OCI-LY7 (cell line): Measurements from ENCODE around the gene TMIGD3. TPM values are rescaled to one million over a fixed set of nuclear protein-coding genes. Genes with fewer than 3 reads are reported as not detected.

ENCODE experiments used
- BruUV-seq: library from RNA; stranded (reverse); fragments of 400-500 nt; replicated peaks from 2 replicates; lab custom pipeline; 2021; lab: Mats Ljungman, UMichigan
- CTCF ChIA-PET: fragments of 300-600 bp; sonication (Branson Sonifier 250); formaldehyde crosslinking; loops from one replicate; lab custom pipeline; 2022; ENCODE audit warnings: antibody characterized with exemption; ENCODE audit not compliant: unreplicated experiment; lab: Charles Lee
- POLR2A ChIA-PET: fragments of 300-600 bp; sonication (Branson Sonifier 250); formaldehyde crosslinking; loops from one replicate; lab custom pipeline; 2022; ENCODE audit warnings: antibody characterized with exemption; lab: Charles Lee
- DNase-seq: peaks from one replicate; pipeline ENCODE4 v3.0.0-alpha.2; 2015; ENCODE audit warnings: low spot score
- H2AFZ ChIP-seq: fragments of 200-600 bp; sonication (generic), shearing (Covaris generic); 2 replicates; pipeline ENCODE4 v1.6.1; 2014; ENCODE audit warnings: mild to moderate bottlenecking, antibody characterized with exemption, low read length, moderate library complexity
- H3K27ac ChIP-seq: fragments of 200-600 bp; sonication (generic); 2 replicates; pipeline ENCODE4 v1.5.1; 2014; ENCODE audit warnings: mixed run types, low read depth, mild to moderate bottlenecking, moderate library complexity, low read length, inconsistent platforms; ENCODE audit not compliant: poor library complexity, severe bottlenecking
- H3K36me3 ChIP-seq: fragments of 200-600 bp; sonication (generic); 2 replicates; pipeline ENCODE4 v1.6.1; 2014; ENCODE audit warnings: mild to moderate bottlenecking, antibody characterized with exemption, low read length, moderate library complexity, mixed read lengths; ENCODE audit not compliant: insufficient read depth
- H3K4me1 ChIP-seq: fragments of 200-600 bp; sonication (generic); 2 replicates; pipeline ENCODE4 v1.5.1; 2014; ENCODE audit warnings: mild to moderate bottlenecking, low read length; ENCODE audit not compliant: insufficient read depth, poor library complexity, severe bottlenecking
- H3K4me2 ChIP-seq: fragments of 200-600 bp; sonication (generic); 2 replicates; pipeline ENCODE4 v1.6.1; 2014; ENCODE audit warnings: mild to moderate bottlenecking, low read length
- H3K4me3 ChIP-seq: fragments of 200-600 bp; sonication (generic); 2 replicates; pipeline ENCODE4 v1.5.1; 2014; ENCODE audit warnings: mild to moderate bottlenecking, low read depth, low read length; ENCODE audit not compliant: poor library complexity, severe bottlenecking
- H3K79me2 ChIP-seq: fragments of 200-600 bp; sonication (generic); 2 replicates; pipeline ENCODE4 v1.6.1; 2016; ENCODE audit warnings: low read depth, mild to moderate bottlenecking, low read length, moderate library complexity, mixed read lengths; ENCODE audit not compliant: insufficient read depth
- H3K9me2 ChIP-seq: fragments of 200-600 bp; sonication (generic); 2 replicates; pipeline ENCODE4 v1.6.1; 2016; ENCODE audit warnings: mild to moderate bottlenecking, low read length, mixed read lengths; ENCODE audit not compliant: insufficient read depth
- H3K9me3 ChIP-seq: fragments of 200-600 bp; sonication (generic); 2 replicates; pipeline ENCODE4 v1.6.1; 2014; ENCODE audit warnings: mild to moderate bottlenecking, mixed run types, low read length, mixed read lengths
- H4K20me1 ChIP-seq: fragments of 200-600 bp; sonication (generic); 2 replicates; pipeline ENCODE4 v1.6.1; 2014; ENCODE audit warnings: mild to moderate bottlenecking, antibody characterized with exemption, low read length, moderate library complexity, mixed read lengths; ENCODE audit not compliant: insufficient read depth
- EZH2phosphoT487 ChIP-seq: fragments of 200-600 bp; sonication (generic); IDR thresholded peaks from 2 replicates; pipeline ENCODE4 v1.6.1; 2018; ENCODE audit warnings: low read depth, borderline replicate concordance, mild to moderate bottlenecking, mixed run types, antibody characterized with exemption, low read length, moderate library complexity, mixed read lengths
- intact Hi-C: fragments of 100-400 bp; cut with micrococcal nuclease; formaldehyde crosslinking; loops from one replicate; pipeline ENCODE4 v1.10.0; 2022; ENCODE audit not compliant: unreplicated experiment
- total RNA-seq, 2 experiments: library from RNA; depleted of rRNA in 1 of 2; stranded (reverse); fragments of >200 nt in 1 of 2; shearing (Covaris generic) in 1 of 2; gene quantifications; 2 replicates each; pipeline ENCODE4 v1.2.3, GENCODE V29; 2014 to 2022
- TF ChIP-seq, protein P1 (sequence below): fragments of 200-600 bp; sonication (generic); conservative IDR thresholded peaks from 2 replicates; pipeline ENCODE4 v1.5.1; 2014; ENCODE audit warnings: mild to moderate bottlenecking, antibody characterized with exemption, low read length, moderate library complexity, mixed read lengths

TMIGD3 gene
- total RNA-seq, 2 experiments from 2014 or later: not detected

DNA sequence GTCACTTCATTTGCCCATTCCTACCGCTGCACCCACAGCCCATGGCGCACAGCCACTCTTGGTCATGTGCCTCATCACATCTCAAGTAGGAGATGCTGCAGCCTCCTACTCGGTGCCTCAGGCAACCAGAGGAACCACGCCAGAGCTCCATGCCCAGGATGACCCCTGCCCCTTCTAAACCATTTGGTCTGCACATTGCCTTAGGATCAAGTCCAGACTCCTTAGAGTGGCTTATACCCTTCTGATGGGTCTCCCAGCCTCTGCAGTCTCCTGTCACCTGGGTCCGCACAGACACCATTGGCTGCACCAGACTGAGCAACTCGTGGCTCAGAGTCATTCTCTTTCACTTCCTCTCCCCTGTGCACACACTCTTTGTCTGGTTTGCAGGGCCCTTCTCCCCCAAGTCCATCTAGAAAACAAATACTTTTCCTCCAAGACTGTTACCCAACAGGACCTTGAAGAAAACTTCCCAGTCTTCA lies 2.2 kb upstream of the TMIGD3 start:
- H4K20me1 ChIP-seq: no peaks in the 10 kb centered on the region
- intact Hi-C loops: loop anchor here (2.0 to 5.0 kb wide), 6 partner anchors 29 to 373 kb away; partner anchors contain the start of genes ATP5PB, INKA2 and WDR77
- H3K4me2 ChIP-seq: peak overlapping the region; percentile 74
- ChIA-PET CTCF (no interaction called here), POLR2A (interaction anchor here (0.5 to 3.5 kb wide), 9 partner anchors 11 to 120 kb away, joined by 3 to 27 read pairs (median 14); partner anchors contain the start of gene RAP1A)
- no TSS peak for BruUV-seq
- H3K4me3 ChIP-seq: peak overlapping the region; percentile 33
- H3K36me3 ChIP-seq: no peaks in the 10 kb centered on the region
- H3K79me2 ChIP-seq: no peaks in the 10 kb centered on the region
- peak overlapping the region; percentile 97 for H3K27ac ChIP-seq
- H3K9me3 ChIP-seq: no peaks in the 10 kb centered on the region
- H2AFZ ChIP-seq: peak overlapping the region; percentile 78
- peaks cover 72% of the 10 kb centered on the region for H3K4me1 ChIP-seq
- no peaks in the 10 kb centered on the region for H3K9me2 ChIP-seq
- DNase-seq: peak; percentile 88
- TF ChIP-seq, protein P1, sequence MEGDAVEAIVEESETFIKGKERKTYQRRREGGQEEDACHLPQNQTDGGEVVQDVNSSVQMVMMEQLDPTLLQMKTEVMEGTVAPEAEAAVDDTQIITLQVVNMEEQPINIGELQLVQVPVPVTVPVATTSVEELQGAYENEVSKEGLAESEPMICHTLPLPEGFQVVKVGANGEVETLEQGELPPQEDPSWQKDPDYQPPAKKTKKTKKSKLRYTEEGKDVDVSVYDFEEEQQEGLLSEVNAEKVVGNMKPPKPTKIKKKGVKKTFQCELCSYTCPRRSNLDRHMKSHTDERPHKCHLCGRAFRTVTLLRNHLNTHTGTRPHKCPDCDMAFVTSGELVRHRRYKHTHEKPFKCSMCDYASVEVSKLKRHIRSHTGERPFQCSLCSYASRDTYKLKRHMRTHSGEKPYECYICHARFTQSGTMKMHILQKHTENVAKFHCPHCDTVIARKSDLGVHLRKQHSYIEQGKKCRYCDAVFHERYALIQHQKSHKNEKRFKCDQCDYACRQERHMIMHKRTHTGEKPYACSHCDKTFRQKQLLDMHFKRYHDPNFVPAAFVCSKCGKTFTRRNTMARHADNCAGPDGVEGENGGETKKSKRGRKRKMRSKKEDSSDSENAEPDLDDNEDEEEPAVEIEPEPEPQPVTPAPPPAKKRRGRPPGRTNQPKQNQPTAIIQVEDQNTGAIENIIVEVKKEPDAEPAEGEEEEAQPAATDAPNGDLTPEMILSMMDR: no peak
- no peak for TF ChIP-seq EZH2phosphoT487

DNA sequence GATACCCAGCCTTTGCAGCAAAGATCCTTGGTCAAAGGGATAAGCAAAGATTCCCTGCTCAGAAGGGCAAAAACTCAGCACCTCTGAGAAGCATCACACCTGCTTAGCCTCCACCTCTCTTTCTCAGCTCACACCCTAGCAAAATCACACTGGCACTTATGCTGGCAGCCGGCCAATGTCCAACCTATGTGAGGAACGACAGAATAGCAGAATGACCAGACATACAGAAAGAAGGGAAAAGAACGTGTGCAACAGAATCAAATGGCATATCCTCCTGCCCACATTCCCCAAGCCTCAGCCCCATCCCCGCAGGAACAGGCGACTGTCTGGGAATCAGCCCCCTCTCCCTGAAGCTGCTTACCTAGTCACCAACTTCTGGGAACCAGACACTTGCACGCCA lies 664 bp upstream of the TMIGD3 start:
- no peak for DNase-seq
- no peaks in the 10 kb centered on the region for H3K36me3 ChIP-seq
- peak overlapping the region; percentile 13 for H3K4me3 ChIP-seq
- ChIA-PET CTCF (interaction anchor here (0.6 to 0.8 kb wide), 2 partner anchors 22 to 245 kb away, joined by 3 to 4 read pairs; no protein-coding TSS in a partner anchor), POLR2A (interaction anchor here (0.5 to 2.1 kb wide), 7 partner anchors 12 to 365 kb away, joined by 3 to 8 read pairs (median 5); partner anchors contain the start of gene DRAM2)
- peak overlapping the region; percentile 57 for H3K27ac ChIP-seq
- H3K9me3 ChIP-seq: no peaks in the 10 kb centered on the region
- H3K4me2 ChIP-seq: peak overlapping the region; percentile 74
- TF ChIP-seq EZH2phosphoT487: no peak
- TF ChIP-seq, protein P1: no peak
- no peaks in the 10 kb centered on the region for H3K9me2 ChIP-seq
- no peaks in the 10 kb centered on the region for H4K20me1 ChIP-seq
- BruUV-seq: no TSS peak
- no peaks in the 10 kb centered on the region for H3K79me2 ChIP-seq
- intact Hi-C loops: no loop called here
- peak overlapping the region; percentile 95 for H2AFZ ChIP-seq
- H3K4me1 ChIP-seq: peaks cover 63% of the 10 kb centered on the region

DNA sequence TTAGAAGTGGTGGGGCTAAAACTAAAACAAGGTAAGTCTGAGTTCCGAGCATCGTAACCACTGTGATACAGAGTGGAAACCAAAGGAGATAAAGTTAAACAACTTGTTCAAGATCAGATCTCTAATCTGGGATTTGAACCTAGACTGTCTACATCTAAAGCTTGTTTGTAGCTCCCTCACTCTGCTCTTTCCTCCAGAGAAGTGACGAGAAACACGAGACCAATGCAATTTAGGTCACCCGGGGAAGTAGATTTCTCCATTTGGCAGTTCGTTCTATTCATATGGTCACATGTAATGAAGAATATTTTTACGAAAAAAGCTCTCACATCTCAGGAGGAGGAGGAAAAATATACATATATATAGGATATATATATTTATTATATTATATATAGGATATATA lies 1.8 kb downstream of the TMIGD3 start:
- BruUV-seq: no TSS peak
- H3K4me3 ChIP-seq: no peak overlapping the region
- CTCF ChIA-PET: no interaction called here
- no peaks in the 10 kb centered on the region for H4K20me1 ChIP-seq
- no peaks in the 10 kb centered on the region for H3K36me3 ChIP-seq
- H3K9me2 ChIP-seq: no peaks in the 10 kb centered on the region
- TF ChIP-seq, protein P1: no peak
- no peak for TF ChIP-seq EZH2phosphoT487
- POLR2A ChIA-PET: interaction anchor here (0.6 kb wide), 1 partner anchor 203 kb away, joined by 3 read pairs; no protein-coding TSS in a partner anchor
- H2AFZ ChIP-seq: no peak overlapping the region
- no peaks in the 10 kb centered on the region for H3K79me2 ChIP-seq
- H3K27ac ChIP-seq: no peak overlapping the region
- H3K9me3 ChIP-seq: no peaks in the 10 kb centered on the region
- H3K4me1 ChIP-seq: peaks cover 41% of the 10 kb centered on the region
- DNase-seq: no peak
- no peak overlapping the region for H3K4me2 ChIP-seq
- intact Hi-C loops: no loop called here
